Muscle layer of colon (tissue), 2 donors: Measurements from ENCODE around the gene WASF2.
"Not testable (repeated sequence)": the region's sequence is repeated elsewhere in the genome, so short reads cannot be mapped to it uniquely, and the experiment has no call there.

Source experiments
- H3K27ac ChIP-seq: one replicate; pipeline ENCODE4 v1.7.0; 2013; ENCODE audit warnings: low read depth, mild to moderate bottlenecking, low read length, moderate library complexity
- H3K27me3 ChIP-seq, 2 donors: one replicate each; pipeline ENCODE4 v1.7.0; 2013; ENCODE audit warnings: low read length in 2 of 2, mild to moderate bottlenecking in 2 of 2; ENCODE audit not compliant: insufficient read depth in 2 of 2, control insufficient read depth in 1 of 2
- H3K36me3 ChIP-seq: one replicate; pipeline ENCODE4 v1.7.0; 2013; ENCODE audit warnings: mild to moderate bottlenecking, low read length; ENCODE audit not compliant: insufficient read depth
- H3K4me1 ChIP-seq: one replicate; pipeline ENCODE4 v1.7.0; 2013; ENCODE audit warnings: mild to moderate bottlenecking, low read length; ENCODE audit not compliant: insufficient read depth
- H3K4me3 ChIP-seq, 2 donors: one replicate each; pipeline ENCODE4 v1.7.0; 2013; ENCODE audit warnings: low read length in 2 of 2, low read depth in 1 of 2, mild to moderate bottlenecking in 1 of 2, moderate library complexity in 1 of 2
- H3K9ac ChIP-seq: one replicate; pipeline ENCODE4 v1.7.0; 2013; ENCODE audit warnings: low read length
- H3K9me3 ChIP-seq: one replicate; pipeline ENCODE4 v1.7.0; 2013; ENCODE audit warnings: mild to moderate bottlenecking, low read length
- donor health status: abdominal sarcoma.
- donor health status: Adenocarcinoma of cecum.

WASF2 gene

GRCh38 chr1:27438621-27439061 is 51.3 kb downstream of the WASF2 start:
- H3K9ac ChIP-seq = no peak overlapping the region
- no peaks in the 10 kb centered on the region for H3K9me3 ChIP-seq
- H3K4me1 ChIP-seq = peaks cover 55% of the 10 kb centered on the region
- H3K4me3 ChIP-seq = no peak overlapping the region
- H3K27me3 ChIP-seq = no peaks in the 10 kb centered on the region
- no peaks in the 10 kb centered on the region for H3K36me3 ChIP-seq
- no peak overlapping the region for H3K27ac ChIP-seq

DNA sequence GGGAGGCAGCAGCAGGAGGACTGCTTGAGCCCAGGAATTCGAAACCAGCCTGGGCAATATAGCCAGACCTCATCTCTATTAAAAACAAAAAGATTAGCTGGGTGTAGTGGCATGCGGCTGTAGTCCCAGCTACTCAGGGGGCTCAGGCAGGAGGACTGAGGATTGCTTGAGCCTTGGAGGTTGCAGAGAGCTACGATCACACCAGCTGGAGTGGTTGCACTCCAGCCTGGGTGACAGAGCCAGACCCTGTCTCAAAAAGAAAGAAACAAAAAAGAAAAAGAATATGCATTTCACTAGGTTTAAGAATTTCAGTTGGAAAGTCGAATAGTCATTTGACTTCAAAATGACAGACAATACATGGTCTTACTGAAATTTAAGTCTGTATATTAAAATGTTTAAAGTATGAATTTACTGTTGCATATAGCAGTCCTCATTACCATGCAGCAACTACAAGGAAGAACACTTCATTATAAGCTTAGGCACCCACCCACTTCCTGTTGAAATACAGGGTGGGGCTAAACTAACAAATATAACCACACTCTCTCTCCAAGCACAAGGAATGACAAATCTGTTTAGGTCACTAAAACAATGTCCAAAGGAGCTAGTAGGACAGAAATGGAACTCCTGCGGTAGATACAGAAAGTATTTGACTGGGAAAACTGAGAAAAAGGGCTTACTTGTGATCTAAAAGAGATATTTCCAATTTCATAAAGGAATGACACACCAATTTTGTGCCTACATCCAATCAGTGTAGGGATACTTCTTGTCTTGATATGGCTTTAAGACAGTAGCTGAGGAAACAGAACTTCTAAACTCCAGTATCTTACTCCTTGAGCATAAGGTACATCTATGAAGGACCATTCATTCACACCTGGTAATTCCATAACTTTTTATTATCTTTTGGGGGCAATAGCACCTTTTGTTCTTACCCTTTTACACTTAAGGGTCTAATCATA is 53.5 kb downstream of the WASF2 start:
- Histone ChIP-seq H3K4me1 (peaks cover 66% of the 10 kb centered on the region), H3K4me3 (no peak overlapping the region), H3K27me3 (no peaks in the 10 kb centered on the region), H3K27ac (peak overlapping the region; percentile 56), H3K36me3 (no peaks in the 10 kb centered on the region), H3K9me3 (no peaks in the 10 kb centered on the region), H3K9ac (no peak overlapping the region)

DNA sequence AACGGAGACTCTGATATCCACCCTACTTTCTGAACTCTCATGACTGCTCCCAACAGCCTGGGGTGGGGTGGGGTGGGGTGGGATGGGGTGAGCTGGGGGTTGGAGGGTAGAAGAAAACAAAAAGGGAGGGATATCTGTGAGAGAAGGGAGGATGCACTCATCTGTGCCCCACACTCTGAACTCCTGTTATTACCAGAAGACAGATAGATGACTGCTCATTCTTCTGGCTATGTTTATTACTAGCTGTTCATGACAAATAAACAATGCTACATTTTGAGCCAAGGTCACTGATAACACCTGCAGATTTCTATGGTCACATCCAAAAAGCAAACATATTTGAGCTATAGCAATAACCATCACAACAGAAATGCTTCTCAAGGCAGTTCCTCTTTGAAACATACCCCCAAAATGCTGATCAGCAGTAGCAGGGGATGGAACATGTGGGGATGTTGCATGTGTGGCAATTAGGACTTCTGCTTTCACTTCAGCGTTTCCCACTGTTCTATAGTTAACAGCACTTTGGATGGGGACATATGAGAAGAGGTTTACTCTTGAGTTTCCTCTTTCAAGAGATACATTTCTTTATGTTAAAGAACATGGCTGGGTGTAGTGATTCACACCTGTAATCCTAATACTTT is 54.3 kb downstream of the WASF2 start:
- H3K4me3 ChIP-seq = no peak overlapping the region
- no peak overlapping the region for H3K9ac ChIP-seq
- H3K4me1 ChIP-seq = peaks cover 73% of the 10 kb centered on the region
- peak overlapping the region; percentile 56 for H3K27ac ChIP-seq
- H3K36me3 ChIP-seq = no peaks in the 10 kb centered on the region
- no peaks in the 10 kb centered on the region for H3K9me3 ChIP-seq
- H3K27me3 ChIP-seq = no peaks in the 10 kb centered on the region

DNA sequence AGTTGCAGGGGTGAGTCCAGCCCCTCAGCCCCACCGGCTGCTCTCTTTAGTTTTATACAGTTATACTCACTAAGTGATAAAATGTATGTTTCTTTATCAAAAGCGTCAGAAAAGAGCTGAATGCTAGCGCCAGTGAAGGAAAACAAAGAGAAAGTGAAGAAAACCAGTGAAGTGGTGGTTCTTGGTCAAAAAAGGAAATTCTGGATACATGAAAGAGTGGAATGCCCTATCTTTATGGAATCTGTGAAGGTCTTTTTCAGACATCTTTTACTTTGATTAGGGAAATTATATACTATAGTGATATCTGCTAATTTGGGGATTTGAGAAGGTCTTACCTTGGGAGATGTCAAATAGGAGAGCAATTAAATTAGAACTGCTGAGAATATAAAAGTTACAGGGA is 56.3 kb downstream of the WASF2 start:
- Histone ChIP-seq H3K27me3 (no peaks in the 10 kb centered on the region), H3K4me3 (no peak overlapping the region), H3K9ac (no peak overlapping the region), H3K27ac (peak overlapping the region; percentile 4), H3K4me1 (peaks cover 73% of the 10 kb centered on the region), H3K36me3 (no peaks in the 10 kb centered on the region), H3K9me3 (no peaks in the 10 kb centered on the region)

DNA sequence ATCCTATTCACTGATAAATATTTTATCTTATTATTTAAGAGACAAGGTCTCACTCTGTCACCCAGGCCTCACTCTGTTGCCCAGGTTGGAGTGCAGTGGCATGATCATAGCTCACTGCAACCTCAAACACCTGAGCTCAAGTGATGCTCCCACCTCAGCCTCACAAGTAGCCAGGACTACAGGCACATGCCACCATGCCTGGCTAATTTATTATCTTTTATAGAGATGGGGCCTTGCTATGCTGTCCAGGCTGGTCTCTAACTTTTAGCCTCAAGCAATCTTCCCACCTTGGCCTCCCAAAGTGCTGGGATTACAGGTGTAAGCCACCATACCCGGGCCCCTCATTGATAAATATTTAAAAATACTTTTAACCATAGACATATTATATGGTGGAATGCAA is 57.2 kb downstream of the WASF2 start:
- H3K36me3 ChIP-seq, H3K4me3 ChIP-seq, H3K27me3 ChIP-seq, H3K27ac ChIP-seq, H3K9ac ChIP-seq, H3K9me3 ChIP-seq: not testable (repeated sequence)
- peaks cover 73% of the 10 kb centered on the region for H3K4me1 ChIP-seq

GRCh38 chr1:27431601-27431940 is 58.4 kb downstream of the WASF2 start:
- H3K9ac ChIP-seq = no peak overlapping the region
- no peak overlapping the region for H3K4me3 ChIP-seq
- no peaks in the 10 kb centered on the region for H3K27me3 ChIP-seq
- H3K9me3 ChIP-seq = no peaks in the 10 kb centered on the region
- peak overlapping the region; percentile 36 for H3K27ac ChIP-seq
- H3K36me3 ChIP-seq = peaks cover 15% of the 10 kb centered on the region
- peaks cover 65% of the 10 kb centered on the region for H3K4me1 ChIP-seq

DNA sequence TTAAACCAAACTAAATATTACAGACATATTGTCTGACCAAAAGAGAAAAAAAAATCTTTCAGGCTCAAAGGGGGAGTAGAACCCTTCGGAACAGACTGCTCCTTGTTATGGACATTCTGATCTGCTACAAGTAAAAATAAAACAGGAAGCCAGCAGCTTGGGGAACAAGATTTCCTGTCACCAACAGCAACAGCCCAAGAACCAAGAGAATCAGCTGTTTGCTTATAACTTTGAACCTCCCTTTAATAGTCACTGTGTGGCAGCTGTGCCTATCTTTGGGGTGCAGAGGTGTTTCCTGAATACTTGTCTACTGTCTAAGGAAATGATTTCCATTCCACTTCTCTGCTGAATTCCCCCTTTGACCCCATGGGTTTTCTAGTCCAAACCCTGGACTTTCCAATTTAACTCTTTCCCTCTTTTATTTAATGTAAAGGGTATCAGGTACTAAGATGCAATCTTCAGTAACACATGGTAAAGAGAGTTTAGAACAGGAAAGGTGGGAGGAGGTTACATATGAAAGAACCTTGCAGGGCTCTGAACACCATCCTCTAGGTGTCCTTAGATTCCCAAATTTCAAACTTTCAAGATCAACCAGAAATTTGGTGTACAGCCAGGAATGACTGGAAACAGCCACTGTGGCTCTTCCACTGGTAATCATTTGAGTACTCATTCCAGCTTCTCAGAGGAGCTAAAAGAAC is 58.9 kb downstream of the WASF2 start:
- H3K9me3 ChIP-seq = no peaks in the 10 kb centered on the region
- no peaks in the 10 kb centered on the region for H3K27me3 ChIP-seq
- H3K9ac ChIP-seq = no peak overlapping the region
- H3K27ac ChIP-seq = peak overlapping the region; percentile 36
- peaks cover 15% of the 10 kb centered on the region for H3K36me3 ChIP-seq
- no peak overlapping the region for H3K4me3 ChIP-seq
- peaks cover 60% of the 10 kb centered on the region for H3K4me1 ChIP-seq

DNA sequence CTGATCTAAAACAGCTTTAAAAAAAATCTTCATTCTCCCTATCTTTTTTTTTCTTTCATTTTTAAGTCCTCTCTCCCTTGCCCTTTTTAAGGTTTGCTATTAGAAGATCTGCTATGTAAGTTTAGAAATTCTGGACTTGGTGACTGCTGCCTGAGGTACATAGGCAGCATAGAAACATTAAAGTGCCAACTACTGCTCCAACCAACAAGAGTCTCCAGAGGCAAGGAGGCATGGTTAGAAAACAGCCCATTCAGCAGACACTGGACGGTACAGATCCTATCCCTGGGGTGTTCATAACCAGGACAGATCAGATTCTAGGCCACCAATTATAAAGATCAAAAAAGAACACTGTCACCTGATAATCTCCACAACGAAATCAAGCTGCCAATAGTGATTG is 60.9 kb downstream of the WASF2 start:
- no peak overlapping the region for H3K9ac ChIP-seq

GRCh38 chr1:27428316-27429028 is 61.5 kb downstream of the WASF2 start:
- Histone ChIP-seq H3K36me3 (peaks cover 15% of the 10 kb centered on the region), H3K9ac (peak overlapping the region; percentile 14), H3K4me1 (peaks cover 40% of the 10 kb centered on the region), H3K27ac (peak overlapping the region; percentile 70), H3K27me3 (no peaks in the 10 kb centered on the region), H3K4me3 (peak overlapping the region in 1 of 2 donors; percentile 6), H3K9me3 (no peaks in the 10 kb centered on the region)

More for the DNA sequence above, 60.9 kb downstream of the WASF2 start:
- H3K4me1 ChIP-seq = peaks cover 45% of the 10 kb centered on the region
- H3K27ac ChIP-seq = peak overlapping the region; percentile 70
- no peaks in the 10 kb centered on the region for H3K27me3 ChIP-seq
- peaks cover 15% of the 10 kb centered on the region for H3K36me3 ChIP-seq
- peak overlapping the region in 1 of 2 donors; percentile 6 for H3K4me3 ChIP-seq
- H3K9me3 ChIP-seq = no peaks in the 10 kb centered on the region

DNA sequence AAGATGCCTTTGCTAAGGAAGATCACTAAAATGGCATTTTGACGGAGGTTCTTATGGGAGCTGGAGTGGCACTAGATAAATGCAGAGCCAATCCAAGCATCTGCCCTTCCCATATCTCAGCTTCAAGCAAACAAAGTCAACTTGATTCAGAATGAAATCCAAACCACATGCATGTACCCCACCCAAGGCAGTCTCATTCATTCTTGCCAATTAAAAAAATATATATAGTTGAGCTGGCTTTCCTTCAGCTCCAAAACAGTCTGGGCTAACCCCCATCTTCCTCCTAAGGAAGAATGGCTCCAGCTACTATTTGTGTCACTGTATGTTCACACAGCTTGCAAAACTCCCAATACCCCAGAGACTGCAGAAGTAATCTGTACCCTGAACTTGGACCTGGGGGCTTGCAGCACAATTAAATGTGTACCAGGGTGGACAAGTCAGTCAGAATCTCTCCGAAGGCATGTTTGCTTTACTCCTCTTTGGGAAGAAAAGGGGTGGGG is 62.1 kb downstream of the WASF2 start:
- H3K4me3 ChIP-seq = no peak overlapping the region
- peaks cover 15% of the 10 kb centered on the region for H3K36me3 ChIP-seq

DNA sequence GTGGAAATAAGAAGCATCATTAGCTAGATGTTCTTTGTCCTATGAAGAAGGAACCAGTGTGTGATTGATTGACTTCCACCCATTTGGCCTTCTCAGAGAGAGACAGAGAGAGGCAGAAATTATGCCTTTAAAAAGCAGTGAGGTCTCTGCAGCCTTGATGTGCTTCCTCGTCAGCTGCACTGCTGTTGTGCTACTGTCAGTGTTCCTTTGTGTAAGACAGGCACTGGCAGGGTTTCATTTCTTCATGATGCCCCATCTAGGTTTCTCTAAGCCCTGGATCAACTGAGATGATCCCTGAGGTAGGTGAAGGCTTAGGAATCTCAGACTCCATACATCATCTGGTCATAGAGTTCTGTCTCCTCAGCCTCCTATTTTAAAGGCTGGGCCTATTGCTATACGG is 62.6 kb downstream of the WASF2 start:
- H3K4me1 ChIP-seq = peaks cover 36% of the 10 kb centered on the region

More for the DNA sequence above, 62.1 kb downstream of the WASF2 start:
- H3K9ac ChIP-seq = peak overlapping the region; percentile 14
- H3K27ac ChIP-seq = peak overlapping the region; percentile 70
- H3K9me3 ChIP-seq = no peaks in the 10 kb centered on the region
- peaks cover 36% of the 10 kb centered on the region for H3K4me1 ChIP-seq
- no peaks in the 10 kb centered on the region for H3K27me3 ChIP-seq

More for the DNA sequence above, 62.6 kb downstream of the WASF2 start:
- Histone ChIP-seq H3K9me3 (no peaks in the 10 kb centered on the region), H3K27me3 (no peaks in the 10 kb centered on the region), H3K27ac (peak overlapping the region; percentile 1), H3K9ac (no peak overlapping the region), H3K4me3 (no peak overlapping the region), H3K36me3 (peaks cover 15% of the 10 kb centered on the region)
